ENCODE results near the gene ROMO1.
"Not testable (repeated sequence)": the region's sequence is repeated elsewhere in the genome, so short reads cannot be mapped to it uniquely, and the experiment has no call there.

ROMO1 gene

DNA sequence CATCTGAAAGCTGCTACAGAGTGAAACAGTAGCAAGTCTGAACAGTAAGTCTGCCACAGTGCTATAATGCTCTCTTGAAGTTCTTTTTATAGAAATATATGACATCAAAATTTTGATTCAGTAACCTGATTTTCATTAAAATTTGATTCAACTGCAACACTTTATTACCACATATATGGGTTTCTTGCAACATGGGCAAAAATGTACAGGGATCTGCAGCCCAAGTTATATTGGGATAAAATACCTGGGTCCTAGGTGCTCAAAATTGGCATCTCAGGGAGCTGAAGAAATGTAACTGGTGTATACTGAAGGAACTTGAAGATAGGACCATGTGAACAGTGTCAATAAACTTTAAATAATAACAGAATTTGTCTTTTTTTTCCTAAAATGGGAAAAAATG lies 10.8 kb downstream of the ROMO1 start:
- Histone ChIP-seq H3K36me3 (peaks cover 98% of the 10 kb centered on the region), H3K4me3 (ENCODE audit: low read depth in 1 of 2, low read length in 1 of 2) (no peak overlapping the region), H3K27me3 (no peaks in the 10 kb centered on the region), H3K27ac (no peak overlapping the region), H3K4me1 (ENCODE audit: control insufficient read depth in 1 of 2, insufficient read depth in 1 of 2, low read depth in 1 of 2, low read length in 1 of 2) (no peaks in the 10 kb centered on the region), H3K9me3 (no peaks in the 10 kb centered on the region)
- no peak for TF ChIP-seq CTCF (IDR thresholded peaks at IDR 0.05)

DNA sequence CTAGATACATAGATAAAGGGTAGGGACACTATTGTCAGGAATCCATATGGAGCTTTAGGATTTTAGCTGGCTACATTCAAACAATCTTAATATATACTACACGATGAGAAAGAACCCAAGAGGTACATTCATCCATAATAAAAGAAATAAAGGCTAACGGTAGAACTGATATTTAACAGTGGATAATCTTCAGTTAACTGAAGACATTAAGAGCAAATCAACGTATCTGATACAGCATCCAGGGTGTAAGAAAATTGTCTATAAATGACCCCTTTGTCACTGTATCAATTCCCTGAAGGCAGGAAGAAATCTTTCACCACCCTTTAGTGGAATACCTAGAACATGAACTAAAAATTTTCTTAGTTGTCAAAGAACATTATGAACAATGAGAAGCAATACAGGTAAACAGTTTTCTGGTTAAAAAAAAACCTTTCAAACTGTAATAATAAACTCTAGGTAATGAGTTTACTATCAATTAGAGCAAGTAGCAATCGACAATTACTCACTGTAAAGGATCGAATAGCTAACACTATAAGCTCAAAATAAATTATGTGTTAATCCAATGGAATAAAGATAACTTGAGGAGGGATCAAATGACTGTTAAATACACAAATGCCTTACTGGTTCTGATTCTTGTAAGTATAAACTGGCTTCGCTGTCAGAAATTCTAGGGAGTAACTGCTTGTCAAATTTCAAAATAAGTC lies 11.8 kb downstream of the ROMO1 start:
- TF ChIP-seq CTCF (IDR thresholded peaks at IDR 0.05): no peak
- peaks cover 98% of the 10 kb centered on the region for H3K36me3 ChIP-seq
- no peaks in the 10 kb centered on the region for H3K4me1 ChIP-seq (ENCODE audit: control insufficient read depth in 1 of 2, insufficient read depth in 1 of 2, low read depth in 1 of 2, low read length in 1 of 2)
- no peaks in the 10 kb centered on the region for H3K27me3 ChIP-seq
- no peak overlapping the region for H3K4me3 ChIP-seq (ENCODE audit: low read depth in 1 of 2, low read length in 1 of 2)
- peaks cover 4% of the 10 kb centered on the region for H3K9me3 ChIP-seq
- no peak overlapping the region for H3K27ac ChIP-seq

DNA sequence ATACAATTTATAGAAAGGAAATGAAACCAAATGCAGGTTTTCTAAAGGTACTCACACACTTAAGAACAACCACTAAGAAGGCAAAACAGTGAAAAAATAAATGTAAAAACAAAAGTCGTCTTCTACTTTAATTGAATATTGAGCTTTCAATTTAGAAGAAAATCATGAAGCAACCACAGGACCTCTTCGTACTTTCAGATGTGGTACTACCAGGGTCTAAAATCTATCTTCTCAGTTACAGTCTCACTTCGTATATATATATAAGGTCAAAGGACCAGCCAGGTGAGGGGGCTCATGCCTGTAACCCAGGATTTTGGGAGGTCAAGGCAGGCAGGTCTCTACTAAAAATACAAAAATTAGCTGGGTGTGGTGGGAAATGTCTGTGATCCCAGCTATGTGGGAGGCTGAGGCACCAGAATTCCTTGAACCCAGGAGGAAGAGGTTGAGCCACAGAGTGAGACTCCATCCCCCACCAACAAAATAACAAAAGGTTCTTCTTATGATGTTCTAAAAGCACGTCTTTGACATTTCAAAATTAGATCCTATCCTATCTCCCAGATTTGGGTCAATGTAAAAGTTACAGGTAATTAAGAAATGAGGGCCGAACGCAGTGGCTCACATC lies 12.5 kb downstream of the ROMO1 start:
- H3K36me3 ChIP-seq: peaks cover 98% of the 10 kb centered on the region
- no peak overlapping the region for H3K27ac ChIP-seq
- peaks cover 4% of the 10 kb centered on the region for H3K9me3 ChIP-seq
- no peak overlapping the region for H3K4me3 ChIP-seq (ENCODE audit: low read depth in 1 of 2, low read length in 1 of 2)
- no peaks in the 10 kb centered on the region for H3K4me1 ChIP-seq (ENCODE audit: control insufficient read depth in 1 of 2, insufficient read depth in 1 of 2, low read depth in 1 of 2, low read length in 1 of 2)
- TF ChIP-seq CTCF (IDR thresholded peaks at IDR 0.05): no peak
- no peaks in the 10 kb centered on the region for H3K27me3 ChIP-seq

- H3K9me3 ChIP-seq; H3K4me3 ChIP-seq (ENCODE audit: low read depth in 1 of 2, low read length in 1 of 2); H3K4me1 ChIP-seq (ENCODE audit: control insufficient read depth in 1 of 2, insufficient read depth in 1 of 2, low read depth in 1 of 2, low read length in 1 of 2); H3K27me3 ChIP-seq; H3K27ac ChIP-seq: not testable (repeated sequence)
- peaks cover 98% of the 10 kb centered on the region for H3K36me3 ChIP-seq
Observed at GRCh38 chr20:35713120-35713519, 13.9 kb downstream of the ROMO1 start.

DNA sequence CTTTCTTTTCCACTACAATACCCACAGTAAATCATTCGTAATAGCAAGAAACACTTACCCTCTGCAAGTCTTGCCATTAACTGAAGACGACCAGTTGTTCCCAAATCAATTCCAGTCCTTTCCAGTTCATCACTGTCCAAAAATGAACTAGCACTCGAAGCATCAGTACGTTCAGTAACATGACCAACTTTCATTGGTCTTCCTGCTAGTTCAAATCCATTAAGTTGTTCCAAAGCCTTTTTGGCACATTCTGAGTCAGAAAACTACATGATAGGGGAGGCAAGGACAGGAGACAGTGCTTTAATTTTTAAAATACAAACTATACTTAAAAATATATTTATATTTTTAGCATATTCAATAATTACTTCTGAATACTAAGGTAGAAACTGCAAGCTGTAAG lies 14.9 kb downstream of the ROMO1 start:
- H3K36me3 ChIP-seq: peaks cover 100% of the 10 kb centered on the region

More for the DNA sequence above, 14.9 kb downstream of the ROMO1 start:
- Histone ChIP-seq H3K4me1 (ENCODE audit: control insufficient read depth in 1 of 2, insufficient read depth in 1 of 2, low read depth in 1 of 2, low read length in 1 of 2) (no peaks in the 10 kb centered on the region), H3K4me3 (ENCODE audit: low read depth in 1 of 2, low read length in 1 of 2) (no peak overlapping the region), H3K27me3 (no peaks in the 10 kb centered on the region), H3K9me3 (peaks cover 4% of the 10 kb centered on the region), H3K27ac (no peak overlapping the region)
- TF ChIP-seq CTCF (IDR thresholded peaks at IDR 0.05): no peak

Measured in neutrophil (primary cell).